C4-2B (cell line): ENCODE data around the gene CIDEB.

Source experiments
- H3K27ac ChIP-seq: fragments of 450-650 bp; 2 replicates; pipeline ENCODE4 v1.5.1; 2017
- ZFX ChIP-seq: fragments of 450-650 bp; IDR thresholded peaks from 2 replicates; pipeline ENCODE4 v1.6.1; 2017
- TF ChIP-seq, protein P1 (sequence below): fragments of 450-650 bp; conservative IDR thresholded peaks from 2 replicates; pipeline ENCODE4 v1.5.1; 2017; ENCODE audit warnings: mild to moderate bottlenecking

The CIDEB gene

DNA sequence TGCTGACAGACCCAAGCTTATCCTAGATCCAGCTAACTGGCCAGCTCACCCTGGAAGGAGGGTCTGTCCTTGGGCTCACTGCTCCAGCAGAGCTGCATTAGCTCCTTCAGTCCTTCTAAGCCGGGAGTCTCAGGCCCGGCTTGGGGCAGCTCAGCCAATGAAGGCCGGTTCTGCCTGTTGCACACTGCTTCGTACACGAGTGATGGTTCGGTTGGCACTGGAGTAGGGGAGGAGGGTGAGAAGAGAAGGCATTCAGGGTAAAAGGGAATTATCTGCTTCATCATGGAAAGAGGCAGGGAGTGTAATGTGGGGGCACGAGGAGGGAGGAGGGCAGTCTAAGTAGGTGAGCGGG is 30.0 kb upstream of the CIDEB start:
- no peak for TF ChIP-seq ZFX
- TF ChIP-seq, protein P1, sequence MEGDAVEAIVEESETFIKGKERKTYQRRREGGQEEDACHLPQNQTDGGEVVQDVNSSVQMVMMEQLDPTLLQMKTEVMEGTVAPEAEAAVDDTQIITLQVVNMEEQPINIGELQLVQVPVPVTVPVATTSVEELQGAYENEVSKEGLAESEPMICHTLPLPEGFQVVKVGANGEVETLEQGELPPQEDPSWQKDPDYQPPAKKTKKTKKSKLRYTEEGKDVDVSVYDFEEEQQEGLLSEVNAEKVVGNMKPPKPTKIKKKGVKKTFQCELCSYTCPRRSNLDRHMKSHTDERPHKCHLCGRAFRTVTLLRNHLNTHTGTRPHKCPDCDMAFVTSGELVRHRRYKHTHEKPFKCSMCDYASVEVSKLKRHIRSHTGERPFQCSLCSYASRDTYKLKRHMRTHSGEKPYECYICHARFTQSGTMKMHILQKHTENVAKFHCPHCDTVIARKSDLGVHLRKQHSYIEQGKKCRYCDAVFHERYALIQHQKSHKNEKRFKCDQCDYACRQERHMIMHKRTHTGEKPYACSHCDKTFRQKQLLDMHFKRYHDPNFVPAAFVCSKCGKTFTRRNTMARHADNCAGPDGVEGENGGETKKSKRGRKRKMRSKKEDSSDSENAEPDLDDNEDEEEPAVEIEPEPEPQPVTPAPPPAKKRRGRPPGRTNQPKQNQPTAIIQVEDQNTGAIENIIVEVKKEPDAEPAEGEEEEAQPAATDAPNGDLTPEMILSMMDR = no peak
- H3K27ac ChIP-seq = no peak overlapping the region

- TF ChIP-seq ZFX = no peak
- TF ChIP-seq, protein P1 = no peak
- H3K27ac ChIP-seq = no peak overlapping the region
These were observed 29.5 kb upstream of the CIDEB start for GRCh38 chr14:24337144-24337823.

DNA sequence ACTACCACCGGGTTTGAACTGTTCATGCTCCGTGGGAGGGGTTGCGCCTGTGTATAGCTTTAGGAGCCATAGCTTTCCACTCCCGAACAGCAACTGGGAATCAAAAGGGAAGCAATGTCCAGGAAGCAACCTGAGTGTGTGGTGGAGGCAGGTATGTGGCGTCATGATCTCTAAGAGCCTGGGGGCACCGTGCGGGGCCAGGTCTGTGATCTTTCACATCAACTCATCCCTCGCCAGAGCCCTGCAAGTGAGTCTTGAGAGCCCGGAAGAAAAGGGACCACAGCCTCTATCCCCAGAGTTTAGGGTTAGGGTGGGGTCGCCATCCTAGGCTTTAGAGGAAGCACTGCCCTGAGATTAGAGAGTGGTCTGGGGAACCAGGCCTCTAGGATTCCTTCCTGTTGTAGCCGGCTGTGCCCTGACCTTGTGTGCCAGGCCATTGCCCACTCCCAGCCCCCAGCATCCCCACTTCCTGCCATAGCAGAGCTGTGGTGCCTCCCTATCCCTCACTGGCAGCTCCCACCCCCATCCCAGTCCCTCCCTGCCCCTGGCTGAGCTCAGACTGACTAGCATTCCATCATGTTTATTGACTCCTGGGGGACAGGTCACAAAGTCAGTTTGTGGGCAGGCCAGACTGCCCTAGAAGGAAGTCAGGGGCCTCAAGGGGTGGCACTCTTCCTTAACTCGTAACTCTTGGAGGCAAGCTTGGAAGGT is 27.8 kb upstream of the CIDEB start:
- TF ChIP-seq, protein P1 = no peak
- no peak for TF ChIP-seq ZFX
- no peak overlapping the region for H3K27ac ChIP-seq

- no peak for TF ChIP-seq ZFX
- TF ChIP-seq, protein P1 = no peak
- peak within 1 kb of the TSS; percentile 5; the same call in 1 of the 2 replicates for H3K27ac ChIP-seq
These were observed 26.9 kb upstream of the CIDEB start, which contains the start of gene ADCY4 for GRCh38 chr14:24334431-24335291. ADCY4 (minus strand) TSS chr14:24335071; CDS start chr14:24334652, 419 bp downstream.

GRCh38 chr14:24332268-24332993 is 24.7 kb upstream of the CIDEB start:
- TF ChIP-seq, protein P1 = peak; percentile 72
- no peak for TF ChIP-seq ZFX
- H3K27ac ChIP-seq = no peak overlapping the region

GRCh38 chr14:24331731-24332267 is 24.0 kb upstream of the CIDEB start:
- TF ChIP-seq, protein P1 = no peak
- TF ChIP-seq ZFX = no peak
- no peak overlapping the region for H3K27ac ChIP-seq
